Activated naive CD4-positive, alpha-beta T cell treated with anti-CD3 and anti-CD28 coated beads, Interleukin-2, amount 50 U/mL, for 72 hours (primary cell): ENCODE measurements around the gene LAMP1. TPM values are rescaled to one million over a fixed set of nuclear protein-coding genes. Genes with fewer than 3 reads are reported as not detected.
"Not testable (repeated sequence)": the region's sequence is repeated elsewhere in the genome, so short reads cannot be mapped to it uniquely, and the experiment has no call there.

Experiments
- ATAC-seq, 2 donors: fragments of 150-1000 bp; cut with Tn5 transposase; 2 replicates each; pipeline ENCODE4 v1.10.0; 2021; ENCODE audit warnings: mild to moderate bottlenecking in 2 of 2, moderate library complexity in 2 of 2
- DNase-seq, 2 donors: peaks; one replicate each; pipeline ENCODE4 v3.0.0; 2021 to 2022; ENCODE audit warnings: low spot score in 2 of 2
- H3K27ac Mint-ChIP-seq, 2 donors: one replicate each; pipeline ENCODE4 v1.8.0; 2022; ENCODE audit warnings: mild to moderate bottlenecking in 2 of 2, mixed read lengths in 2 of 2
- H3K36me3 Mint-ChIP-seq, 2 donors: one replicate each; pipeline ENCODE4 v1.8.0; 2022; ENCODE audit warnings: mixed read lengths in 2 of 2
- H3K9me3 Mint-ChIP-seq, 2 donors: one replicate each; pipeline ENCODE4 v1.8.0; 2022; ENCODE audit warnings: mixed read lengths in 2 of 2
- total RNA-seq, 2 donors: library from RNA; stranded (reverse); gene quantifications; one replicate each; pipeline ENCODE4 v1.2.3, GENCODE V29; 2022

Gene LAMP1, protein sequence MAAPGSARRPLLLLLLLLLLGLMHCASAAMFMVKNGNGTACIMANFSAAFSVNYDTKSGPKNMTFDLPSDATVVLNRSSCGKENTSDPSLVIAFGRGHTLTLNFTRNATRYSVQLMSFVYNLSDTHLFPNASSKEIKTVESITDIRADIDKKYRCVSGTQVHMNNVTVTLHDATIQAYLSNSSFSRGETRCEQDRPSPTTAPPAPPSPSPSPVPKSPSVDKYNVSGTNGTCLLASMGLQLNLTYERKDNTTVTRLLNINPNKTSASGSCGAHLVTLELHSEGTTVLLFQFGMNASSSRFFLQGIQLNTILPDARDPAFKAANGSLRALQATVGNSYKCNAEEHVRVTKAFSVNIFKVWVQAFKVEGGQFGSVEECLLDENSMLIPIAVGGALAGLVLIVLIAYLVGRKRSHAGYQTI
- total RNA-seq, result 10 to 100 TPM; 43.5 to 68.6 TPM

DNA sequence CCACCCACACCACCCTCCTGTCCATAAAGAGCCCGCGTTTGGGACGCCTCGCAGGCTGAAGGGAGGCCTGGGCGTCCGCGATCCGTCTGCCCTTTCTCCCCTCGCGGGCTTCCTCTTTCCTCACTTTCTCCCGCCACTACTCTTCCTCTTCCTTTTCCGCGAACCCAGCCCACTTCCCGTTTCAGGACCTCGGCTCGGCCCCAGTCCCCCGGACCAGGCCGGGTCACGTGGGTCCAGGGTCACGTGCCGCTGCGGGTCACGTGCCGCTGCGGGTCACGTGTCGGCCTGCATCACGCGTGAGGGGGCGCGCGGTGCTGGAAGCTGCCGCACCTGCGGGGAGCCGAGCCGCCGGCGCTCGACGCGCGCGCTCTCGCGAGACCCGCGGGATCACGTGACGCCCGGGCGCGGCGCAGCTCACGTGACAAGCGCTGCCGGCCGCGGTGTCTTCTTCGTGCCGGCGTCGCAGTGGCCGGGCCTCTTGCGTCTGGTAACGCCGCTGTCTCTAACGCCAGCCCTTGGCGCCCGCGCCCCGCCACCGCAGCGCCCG lies at the start of gene LAMP1:
LAMP1 (plus strand) TSS at position 417 of the 547 bp plus-strand sequence. CDS start 196 bp downstream, outside the sequence.
- peak; percentile 99 to 100 for DNase-seq
- Mint-ChIP-seq H3K36me3 (peaks cover 5 to 7% of the 10 kb centered on the region in 2 donors), H3K9me3 (peaks cover 0 to 4% of the 10 kb centered on the region in 2 donors), H3K27ac (peak within 1 kb of the TSS; percentile 89 to 100)
- ATAC-seq, result peak; percentile 83 to 91

DNA sequence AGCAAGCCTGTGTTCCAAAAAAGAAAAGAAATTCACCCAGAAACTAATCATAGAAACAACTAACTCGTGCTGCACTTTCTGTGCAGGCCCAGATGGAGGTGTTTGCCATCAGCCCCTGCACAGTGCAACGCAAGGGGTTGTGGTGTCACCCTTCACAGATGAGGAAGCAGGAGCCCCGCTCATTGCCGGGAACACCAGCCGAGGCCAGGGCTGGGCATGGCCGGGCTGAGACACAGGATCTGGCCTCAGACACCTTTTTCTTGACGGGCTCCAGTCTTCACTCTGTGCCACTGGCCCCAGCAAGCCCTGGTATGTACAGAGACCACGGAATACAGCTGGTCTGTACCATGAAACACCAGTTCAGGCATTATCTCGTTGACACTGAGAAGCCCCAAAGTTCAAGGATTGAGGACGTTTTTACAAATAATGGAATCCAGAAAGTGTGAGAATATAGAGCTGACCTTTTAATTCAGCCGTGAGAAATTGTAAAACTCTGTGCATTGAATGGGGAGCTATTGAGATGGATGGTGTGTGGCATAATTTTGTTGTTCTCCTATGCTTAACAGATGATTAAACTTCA lies 44.4 kb upstream of the LAMP1 start:
- H3K9me3 Mint-ChIP-seq, result no peaks in the 10 kb centered on the region
- DNase-seq (no peak), ATAC-seq (no peak)
- H3K27ac Mint-ChIP-seq, result no peak overlapping the region
- H3K36me3 Mint-ChIP-seq, result peaks cover 0 to 5% of the 10 kb centered on the region in 2 donors

DNA sequence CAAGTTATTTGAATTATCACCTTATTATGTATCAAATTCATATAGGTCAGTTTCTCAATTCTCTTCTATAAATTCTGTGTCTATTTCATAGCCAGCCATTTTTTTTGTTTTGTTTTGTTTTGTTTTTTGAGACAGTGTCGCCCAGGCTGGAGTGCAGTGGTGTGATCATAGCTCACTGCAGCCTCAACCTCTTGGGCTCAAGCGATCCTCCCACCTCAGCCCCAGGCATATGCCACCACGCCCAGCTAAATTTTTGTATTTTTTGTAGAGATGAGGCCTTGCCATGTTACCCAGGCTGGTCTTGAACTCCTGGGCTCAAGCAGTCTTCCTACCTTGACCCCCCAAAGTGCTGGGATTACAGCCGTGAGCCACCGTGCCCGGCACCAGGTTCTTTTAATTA lies 39.1 kb upstream of the LAMP1 start:
- ATAC-seq, H3K27ac Mint-ChIP-seq, DNase-seq, H3K9me3 Mint-ChIP-seq, H3K36me3 Mint-ChIP-seq: not testable (repeated sequence)

DNA sequence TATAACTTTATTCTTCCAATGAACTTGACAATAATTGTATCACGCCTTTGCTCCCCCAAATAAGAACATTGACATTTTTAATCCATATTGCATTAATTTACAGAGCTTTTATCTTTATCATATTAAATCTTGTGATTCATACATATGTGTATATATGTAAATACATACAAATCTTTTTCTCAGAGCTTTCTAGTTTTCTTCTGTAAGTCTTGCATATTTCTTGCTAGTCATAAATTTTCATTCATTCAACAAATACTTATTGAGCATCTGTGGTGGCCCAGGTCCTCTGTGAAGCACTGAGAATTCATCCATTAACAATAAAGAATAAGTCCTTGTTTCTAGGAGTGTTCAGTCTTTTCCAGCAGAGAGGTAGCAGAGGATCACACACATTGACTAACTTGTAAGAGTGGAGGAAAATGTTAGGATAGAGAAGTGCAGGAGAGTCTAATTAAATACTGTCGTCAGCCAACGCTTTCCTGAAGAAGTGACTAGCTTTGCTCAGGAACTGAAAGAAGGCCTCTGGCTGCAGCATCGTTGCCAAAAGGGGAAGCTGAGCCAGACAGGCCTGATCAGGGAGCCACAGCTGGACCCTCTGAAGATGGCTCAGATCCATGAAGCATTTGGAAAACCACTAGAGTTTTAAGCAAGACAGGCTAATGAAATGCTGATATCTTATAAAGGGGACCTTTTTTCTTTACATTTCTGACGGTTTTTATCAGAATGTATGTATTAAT lies 38.6 kb upstream of the LAMP1 start:
- ATAC-seq (no peak), DNase-seq (no peak)
- H3K36me3 Mint-ChIP-seq, result peaks cover 0 to 5% of the 10 kb centered on the region in 2 donors
- no peak overlapping the region for H3K27ac Mint-ChIP-seq
- no peaks in the 10 kb centered on the region for H3K9me3 Mint-ChIP-seq

DNA sequence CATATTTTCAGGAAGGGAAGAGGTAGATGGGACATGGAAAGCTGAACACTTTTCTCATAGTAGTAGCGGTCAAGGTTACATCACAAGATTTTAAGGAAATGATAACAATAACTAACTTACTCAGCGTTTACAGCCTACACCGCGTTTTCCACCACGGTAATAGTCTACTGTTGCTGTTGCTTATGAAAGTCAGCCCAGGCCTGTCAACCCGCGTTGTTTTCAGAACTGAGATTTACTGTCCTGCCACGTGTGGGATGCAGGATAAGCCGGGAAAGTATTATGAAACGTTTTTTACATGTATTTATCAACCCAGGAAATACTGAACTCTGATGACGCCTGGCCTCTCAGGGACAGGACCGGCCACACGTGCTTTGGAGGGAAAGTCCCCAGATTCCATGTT lies 36.0 kb upstream of the LAMP1 start:
- DNase-seq, result no peak
- ATAC-seq, result no peak
- H3K27ac Mint-ChIP-seq, result no peak overlapping the region
- H3K36me3 Mint-ChIP-seq, result no peaks in the 10 kb centered on the region
- no peaks in the 10 kb centered on the region for H3K9me3 Mint-ChIP-seq

DNA sequence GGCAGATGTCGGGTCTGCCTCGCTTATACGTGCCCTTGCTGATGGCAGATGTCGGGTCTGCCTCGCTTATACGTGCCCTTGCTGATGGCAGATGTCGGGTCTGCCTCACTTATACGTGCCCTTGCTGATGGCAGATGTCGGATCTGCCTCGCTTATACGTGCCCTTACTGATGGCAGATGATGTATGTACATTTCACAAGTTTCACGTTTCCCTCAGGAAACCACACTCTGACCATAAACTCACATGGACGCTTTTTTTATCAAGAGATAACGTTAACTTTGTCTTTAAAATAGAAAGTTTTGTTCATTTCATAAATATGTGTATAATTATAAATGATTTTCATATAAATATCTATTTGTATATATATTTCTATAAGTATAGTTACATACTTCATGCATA lies 34.0 kb upstream of the LAMP1 start:
- not testable (repeated sequence) for H3K27ac Mint-ChIP-seq, DNase-seq, H3K9me3 Mint-ChIP-seq, H3K36me3 Mint-ChIP-seq, ATAC-seq

DNA sequence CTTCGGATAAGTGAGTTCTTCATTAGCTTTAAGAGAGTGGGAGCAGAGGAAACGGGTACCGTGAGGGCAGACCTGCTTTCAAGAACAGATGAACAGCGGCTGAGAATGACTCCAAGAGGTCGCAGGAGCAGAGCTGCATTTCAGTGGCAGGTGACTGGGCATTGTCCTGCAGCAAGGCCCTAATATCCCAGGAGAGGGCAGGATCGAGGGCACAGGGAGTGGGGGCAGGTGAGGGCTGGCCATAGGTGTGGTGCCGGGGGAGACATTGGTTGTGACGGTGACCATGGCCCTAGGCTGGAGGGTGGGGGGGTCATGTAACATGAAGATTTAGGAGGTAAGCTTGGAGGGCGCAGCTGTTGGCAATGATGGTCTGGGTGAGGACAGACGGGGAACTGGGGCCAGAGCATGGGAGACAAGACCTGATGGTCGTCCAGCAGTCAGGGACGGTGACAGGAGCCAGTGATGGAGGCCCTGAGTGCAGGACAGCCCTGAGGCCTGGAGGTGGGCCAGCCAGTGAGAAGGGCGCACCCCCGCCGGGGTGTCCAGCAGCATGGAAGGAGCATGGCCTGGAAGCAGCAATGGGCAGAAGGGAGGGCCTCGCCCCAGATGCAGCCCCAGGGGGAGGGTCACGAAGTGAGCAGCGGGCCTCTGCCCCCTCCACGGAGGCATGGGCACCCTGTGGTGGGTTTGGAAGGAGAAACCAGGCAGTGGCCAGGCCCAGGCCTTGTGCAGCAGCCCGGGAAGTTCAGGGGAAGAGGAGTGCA lies 29.2 kb upstream of the LAMP1 start:
- Mint-ChIP-seq H3K36me3 (no peaks in the 10 kb centered on the region), H3K27ac (peak overlapping the region; percentile 30 to 86), H3K9me3 (no peaks in the 10 kb centered on the region)
- ATAC-seq (no peak), DNase-seq (peak in 1 of 2 donors; percentile 34)

DNA sequence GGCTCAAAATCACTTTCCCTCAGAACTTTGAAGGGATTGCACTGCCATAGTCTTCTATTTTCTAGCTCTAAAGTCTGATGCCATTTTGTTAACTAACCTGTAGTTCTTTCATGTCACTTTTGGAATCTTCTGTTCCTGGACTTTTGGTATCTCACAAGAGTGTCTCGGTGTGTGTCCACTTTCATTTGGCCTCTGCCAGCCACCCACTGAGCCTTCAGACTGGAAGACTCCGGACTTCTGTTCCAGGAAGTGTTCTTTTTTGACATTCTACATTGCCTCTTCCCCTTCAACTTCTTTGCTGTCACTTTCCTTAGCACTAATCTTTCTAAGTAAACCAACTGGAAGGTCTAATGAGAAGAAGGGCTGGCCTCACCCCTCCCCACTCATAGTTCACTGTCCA lies 25.0 kb upstream of the LAMP1 start:
- H3K27ac Mint-ChIP-seq, result no peak overlapping the region
- DNase-seq (no peak), ATAC-seq (no peak)
- H3K9me3 Mint-ChIP-seq, result no peaks in the 10 kb centered on the region
- H3K36me3 Mint-ChIP-seq, result no peaks in the 10 kb centered on the region

DNA sequence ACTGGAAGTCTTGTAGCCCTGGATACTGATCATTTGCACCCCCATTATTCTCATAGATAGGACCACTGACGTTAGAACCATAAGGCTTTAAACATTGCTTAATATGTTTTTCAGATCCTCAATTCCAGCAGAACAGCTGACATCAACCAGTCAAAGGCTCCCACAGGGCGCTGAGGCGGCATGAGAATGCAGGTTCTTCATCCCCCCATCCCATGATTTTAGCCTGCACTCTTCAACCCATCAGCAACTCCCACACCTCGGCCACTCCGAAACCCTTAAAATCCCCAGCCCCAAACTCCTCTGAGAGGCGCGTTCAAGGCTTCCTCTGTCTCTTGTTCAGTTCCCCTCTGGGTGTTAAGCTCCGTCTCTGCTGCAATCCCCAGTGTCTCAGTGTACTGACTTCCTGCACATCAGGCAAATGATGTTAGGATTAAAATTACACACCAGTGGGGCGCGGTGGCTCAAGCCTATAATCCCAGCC lies 24.3 kb upstream of the LAMP1 start:
- ATAC-seq (no peak), DNase-seq (peak in 1 of 2 donors; percentile 7)
- no peaks in the 10 kb centered on the region for H3K9me3 Mint-ChIP-seq
- no peaks in the 10 kb centered on the region for H3K36me3 Mint-ChIP-seq
- H3K27ac Mint-ChIP-seq, result peak overlapping the region in 1 of 2 donors; percentile 17

DNA sequence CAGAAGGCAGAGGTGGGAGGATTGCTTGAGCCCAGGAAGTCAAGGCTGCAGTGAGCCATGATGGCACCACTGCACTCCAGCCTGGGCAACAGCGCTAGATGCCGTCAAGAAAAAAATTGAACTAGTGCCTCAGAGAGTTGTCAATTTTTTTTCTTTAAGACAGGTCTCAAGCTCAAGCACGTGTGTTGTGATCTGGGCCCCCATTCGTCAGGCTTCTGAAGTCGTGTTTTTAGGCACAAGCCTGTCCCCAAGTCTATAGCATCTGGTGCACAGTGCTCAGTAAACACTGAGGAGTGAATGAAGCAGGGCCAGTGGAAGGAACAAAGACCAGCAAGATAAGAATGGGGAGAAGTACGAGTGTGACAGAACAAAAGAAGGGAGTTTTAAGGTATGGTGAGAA lies 23.7 kb upstream of the LAMP1 start:
- H3K9me3 Mint-ChIP-seq, result no peaks in the 10 kb centered on the region
- ATAC-seq (no peak), DNase-seq (no peak)
- peak overlapping the region in 1 of 2 donors; percentile 23 for H3K27ac Mint-ChIP-seq
- H3K36me3 Mint-ChIP-seq, result no peaks in the 10 kb centered on the region

DNA sequence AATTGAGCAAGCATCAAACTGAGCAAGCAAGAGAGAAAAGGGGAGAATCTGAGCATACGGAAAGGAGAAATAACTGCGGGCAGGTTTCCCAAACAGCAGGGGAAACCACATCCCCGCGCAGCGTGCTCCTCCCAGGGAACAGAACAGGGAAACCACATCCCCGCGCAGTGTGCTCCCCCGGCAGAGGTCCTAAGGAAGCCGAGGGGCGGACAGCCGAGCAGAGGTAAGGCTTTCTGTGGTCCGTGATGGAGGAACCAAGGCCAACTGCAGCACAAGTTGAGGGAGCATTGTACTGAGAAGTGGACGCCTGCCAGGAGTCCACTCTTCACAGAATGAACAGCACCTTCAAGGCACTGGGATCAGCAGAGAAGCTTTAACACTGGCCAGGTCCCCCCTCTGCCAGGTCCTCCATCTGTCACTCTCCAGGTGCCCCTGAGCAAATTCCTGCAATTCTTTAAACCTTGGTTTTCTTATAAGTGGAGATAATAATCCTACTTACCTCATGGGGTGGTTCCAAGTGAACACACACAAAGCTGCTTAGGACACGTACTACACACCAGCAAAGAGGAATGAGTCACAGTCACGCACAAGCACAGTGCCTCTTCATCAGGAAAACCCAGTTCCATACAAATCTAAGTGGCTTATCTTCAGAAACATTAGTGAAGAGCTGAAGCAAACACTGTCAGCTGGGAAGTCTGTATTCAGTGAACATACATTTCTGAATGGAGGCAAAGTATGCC lies 23.0 kb upstream of the LAMP1 start:
- peak in 1 of 2 donors; percentile 40 for DNase-seq
- Mint-ChIP-seq H3K27ac (peak overlapping the region in 1 of 2 donors; percentile 17), H3K36me3 (no peaks in the 10 kb centered on the region), H3K9me3 (no peaks in the 10 kb centered on the region)
- no peak for ATAC-seq

DNA sequence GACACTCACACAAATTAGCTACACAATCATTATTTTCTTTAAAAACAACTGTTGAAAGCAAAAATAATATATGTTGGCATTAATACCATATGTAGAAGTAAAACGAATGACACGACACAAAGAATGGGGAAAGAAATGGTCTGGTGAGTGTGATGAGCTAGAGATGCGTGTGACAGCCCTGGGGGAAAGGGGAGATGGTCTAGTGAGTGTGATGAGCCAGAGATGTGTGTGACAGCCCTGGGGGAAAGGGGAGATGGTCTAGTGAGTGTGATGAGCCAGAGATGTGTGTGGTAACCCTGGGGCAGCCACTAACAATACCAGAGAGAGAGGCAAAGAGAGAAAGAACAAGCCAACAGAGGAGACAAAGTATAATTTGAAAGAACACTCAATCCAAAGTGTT lies 22.3 kb upstream of the LAMP1 start:
- Mint-ChIP-seq H3K27ac (peak overlapping the region in 1 of 2 donors; percentile 17), H3K36me3 (no peaks in the 10 kb centered on the region), H3K9me3 (no peaks in the 10 kb centered on the region)
- DNase-seq (no peak), ATAC-seq (no peak)

DNA sequence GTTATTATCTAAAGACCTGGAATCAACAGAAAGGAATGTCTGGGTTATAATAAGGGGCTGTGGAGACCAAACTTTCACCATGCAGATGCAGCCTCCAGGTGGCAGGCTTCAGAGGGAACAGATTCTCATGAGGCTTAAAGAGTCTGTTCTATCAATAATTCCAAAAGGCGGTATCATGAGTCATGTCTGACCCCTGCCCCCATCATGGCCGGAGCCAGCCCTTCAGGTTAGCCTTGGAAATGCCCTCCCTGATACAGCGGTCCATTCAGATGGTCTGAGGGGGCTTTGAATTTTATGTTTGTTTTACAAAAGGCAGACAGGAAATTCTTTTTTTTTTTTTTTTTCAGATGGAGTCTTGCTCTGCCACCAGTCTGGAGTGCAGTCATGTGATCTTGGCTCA lies 21.7 kb upstream of the LAMP1 start:
- no peaks in the 10 kb centered on the region for H3K36me3 Mint-ChIP-seq
- H3K27ac Mint-ChIP-seq, result peak overlapping the region in 1 of 2 donors; percentile 17
- no peaks in the 10 kb centered on the region for H3K9me3 Mint-ChIP-seq
- peak; percentile 31 to 44 for DNase-seq
- peak; percentile 74 to 88 for ATAC-seq

DNA sequence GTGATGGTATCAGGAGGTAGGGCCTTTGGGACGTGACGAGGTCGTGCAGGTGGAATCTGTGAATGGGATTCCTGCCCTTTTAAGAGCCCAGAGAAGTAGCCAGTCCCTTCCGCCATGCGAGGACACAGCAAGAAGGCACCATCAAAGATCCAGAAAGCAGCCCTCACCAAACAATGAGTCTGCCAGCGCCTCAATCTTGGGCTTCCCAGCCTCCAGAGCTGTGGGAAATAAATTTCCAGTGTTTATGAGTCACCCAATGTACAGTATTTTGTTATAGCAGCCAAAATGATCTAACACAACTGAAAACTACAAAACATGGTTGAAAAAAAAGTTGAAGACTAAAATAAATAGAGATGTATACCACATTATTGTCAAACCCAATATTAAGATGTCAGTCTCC lies 16.9 kb upstream of the LAMP1 start:
- Mint-ChIP-seq H3K27ac (no peak overlapping the region), H3K9me3 (no peaks in the 10 kb centered on the region), H3K36me3 (no peaks in the 10 kb centered on the region)
- DNase-seq (no peak), ATAC-seq (no peak)

DNA sequence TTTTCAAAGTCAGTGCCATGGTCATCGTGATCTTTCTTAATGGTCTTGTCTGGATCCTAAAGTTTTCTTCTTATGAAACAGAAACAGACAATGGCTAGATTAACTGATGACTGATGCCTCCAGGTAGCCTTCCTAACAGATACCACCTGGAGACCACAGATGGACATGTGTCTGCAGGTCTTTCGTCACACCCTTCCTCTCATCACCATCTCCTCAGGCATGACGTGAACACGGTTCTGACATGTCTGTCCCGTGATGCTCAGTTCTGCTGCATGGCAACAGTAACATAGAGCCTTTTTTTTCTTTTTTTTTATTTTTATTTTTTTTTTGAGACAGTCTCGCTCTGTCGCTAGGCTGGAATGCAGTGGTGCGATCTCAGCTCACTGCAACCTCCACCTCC lies 13.1 kb upstream of the LAMP1 start:
- DNase-seq (no peak), ATAC-seq (no peak)
- H3K27ac Mint-ChIP-seq, result no peak overlapping the region
- no peaks in the 10 kb centered on the region for H3K36me3 Mint-ChIP-seq
- H3K9me3 Mint-ChIP-seq, result no peaks in the 10 kb centered on the region

DNA sequence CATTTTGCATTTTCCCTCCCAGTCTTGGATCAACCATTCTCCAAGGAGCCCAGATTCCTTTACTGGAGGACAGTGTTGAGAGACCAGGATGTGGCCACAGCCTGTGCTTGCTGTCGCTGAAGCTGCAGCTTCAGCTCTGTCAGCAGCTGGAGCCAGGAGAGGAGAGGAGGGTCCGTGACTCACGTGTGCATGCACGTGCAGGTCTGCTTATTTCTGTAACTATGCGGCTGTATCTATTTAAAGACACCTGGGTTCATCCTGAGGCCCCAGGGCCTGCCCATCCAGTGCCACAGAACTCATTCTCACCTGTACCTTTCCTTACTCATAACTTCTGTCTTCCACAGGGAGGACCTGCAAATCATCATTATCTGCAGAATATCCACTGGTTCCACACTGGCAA lies 8.2 kb upstream of the LAMP1 start:
- Mint-ChIP-seq H3K27ac (no peak overlapping the region), H3K36me3 (no peaks in the 10 kb centered on the region), H3K9me3 (no peaks in the 10 kb centered on the region)
- DNase-seq, result no peak
- ATAC-seq, result no peak
